Measurements from ENCODE around the gene CGNL1. TPM values are rescaled to one million over a fixed set of nuclear protein-coding genes. Genes with fewer than 3 reads are reported as not detected.

Gene CGNL1
- total RNA-seq, 1 donor from 2014 or later = 11.0 TPM

DNA sequence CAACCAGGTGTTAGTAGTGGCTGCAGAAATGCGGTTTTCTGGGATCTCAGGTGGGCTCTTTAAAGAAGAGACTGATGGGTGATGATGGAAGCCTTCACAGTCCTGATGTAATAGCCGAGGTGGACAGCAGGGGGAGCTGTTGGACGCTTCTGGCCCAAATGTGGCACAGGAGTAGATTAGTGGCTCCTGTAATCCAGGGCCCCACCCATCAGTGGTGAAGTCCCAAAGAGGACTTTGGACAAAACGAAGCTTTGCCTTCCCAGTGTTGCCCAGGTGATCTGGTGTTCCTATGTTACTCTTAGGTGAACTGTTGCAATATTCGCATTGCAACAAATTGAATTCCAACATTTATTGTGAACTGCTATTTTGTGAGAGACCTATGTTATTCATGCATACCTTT, 183.6 kb downstream of the CGNL1 start:
- H3K4me3 Mint-ChIP-seq (ENCODE audit: unreplicated experiment) = no peak overlapping the region

DNA sequence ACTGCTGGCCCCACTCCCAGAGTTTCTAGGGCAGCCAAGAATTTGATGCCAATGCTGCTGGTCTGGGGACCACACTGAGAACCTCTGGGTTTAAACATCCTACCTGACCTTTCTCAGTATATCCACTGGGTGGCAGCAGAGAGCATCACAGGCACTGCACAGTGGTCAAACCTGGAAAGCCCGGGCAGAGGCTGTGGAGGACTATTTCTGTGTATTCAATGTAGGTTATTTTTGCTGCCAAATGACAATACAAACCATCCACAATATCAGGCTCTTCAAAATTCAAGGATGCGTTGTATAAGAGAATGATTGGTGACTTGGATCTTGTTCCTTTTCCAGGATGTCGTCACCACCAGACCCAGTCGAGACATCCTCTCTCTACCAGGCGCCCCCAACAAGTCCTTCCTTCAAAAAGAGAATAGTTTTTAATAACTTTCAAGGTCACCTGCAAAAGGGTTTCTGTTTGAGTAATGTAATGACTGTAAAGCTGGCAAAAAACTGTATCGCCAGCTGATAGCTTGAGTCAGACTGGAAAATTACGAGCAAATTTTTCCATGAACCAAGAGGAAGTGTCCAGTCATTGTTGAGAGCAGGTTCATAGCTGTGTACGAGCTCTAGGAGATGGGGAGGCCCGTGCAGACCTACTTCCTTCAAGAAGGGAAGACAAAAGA, 184.9 kb downstream of the CGNL1 start:
- no peaks in the 10 kb centered on the region for H3K27me3 Mint-ChIP-seq (ENCODE audit: low read depth, unreplicated experiment)
- Histone ChIP-seq H3K9ac (ENCODE audit: low read length) (no peak overlapping the region), H3K36me3 (ENCODE audit: insufficient read depth, low read length) (no peaks in the 10 kb centered on the region), H3K9me3 (ENCODE audit: insufficient read depth, low read depth, low read length) (no peaks in the 10 kb centered on the region), H3K4me1 (ENCODE audit: insufficient read depth, low read length) (no peaks in the 10 kb centered on the region), H3K4me3 (ENCODE audit: insufficient read depth, low read depth, low read length) (no peak overlapping the region), H3K4me2 (ENCODE audit: low read length) (peak overlapping the region; percentile 24), H3K27ac (ENCODE audit: low read depth, low read length) (no peak overlapping the region), H4K20me1 (ENCODE audit: insufficient read depth, low read length) (no peaks in the 10 kb centered on the region), H3K27me3 (ENCODE audit: insufficient read depth, low read length) (no peaks in the 10 kb centered on the region), H2AFZ (ENCODE audit: low read depth, low read length) (no peak overlapping the region), H3K79me2 (ENCODE audit: insufficient read depth, low read length) (no peaks in the 10 kb centered on the region)
- H3K27ac Mint-ChIP-seq (ENCODE audit: unreplicated experiment) = peak overlapping the region; percentile 78
- DNase-seq (ENCODE audit: low read depth) (peak; percentile 53), FAIRE-seq (peak; percentile 29)
- no peak for TF ChIP-seq EZH2 (IDR thresholded peaks at IDR 0.05; ENCODE audit: insufficient read depth, low read length)
- TF ChIP-seq, protein P1, sequence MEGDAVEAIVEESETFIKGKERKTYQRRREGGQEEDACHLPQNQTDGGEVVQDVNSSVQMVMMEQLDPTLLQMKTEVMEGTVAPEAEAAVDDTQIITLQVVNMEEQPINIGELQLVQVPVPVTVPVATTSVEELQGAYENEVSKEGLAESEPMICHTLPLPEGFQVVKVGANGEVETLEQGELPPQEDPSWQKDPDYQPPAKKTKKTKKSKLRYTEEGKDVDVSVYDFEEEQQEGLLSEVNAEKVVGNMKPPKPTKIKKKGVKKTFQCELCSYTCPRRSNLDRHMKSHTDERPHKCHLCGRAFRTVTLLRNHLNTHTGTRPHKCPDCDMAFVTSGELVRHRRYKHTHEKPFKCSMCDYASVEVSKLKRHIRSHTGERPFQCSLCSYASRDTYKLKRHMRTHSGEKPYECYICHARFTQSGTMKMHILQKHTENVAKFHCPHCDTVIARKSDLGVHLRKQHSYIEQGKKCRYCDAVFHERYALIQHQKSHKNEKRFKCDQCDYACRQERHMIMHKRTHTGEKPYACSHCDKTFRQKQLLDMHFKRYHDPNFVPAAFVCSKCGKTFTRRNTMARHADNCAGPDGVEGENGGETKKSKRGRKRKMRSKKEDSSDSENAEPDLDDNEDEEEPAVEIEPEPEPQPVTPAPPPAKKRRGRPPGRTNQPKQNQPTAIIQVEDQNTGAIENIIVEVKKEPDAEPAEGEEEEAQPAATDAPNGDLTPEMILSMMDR (IDR thresholded peaks at IDR 0.05; ENCODE audit: insufficient read depth, low read depth, low read length) = peak; percentile 95
- H3K4me1 Mint-ChIP-seq (ENCODE audit: low read depth, unreplicated experiment) = no peaks in the 10 kb centered on the region
- peaks cover 4% of the 10 kb centered on the region for H3K9me3 Mint-ChIP-seq (ENCODE audit: unreplicated experiment)
- no peaks in the 10 kb centered on the region for H3K36me3 Mint-ChIP-seq (ENCODE audit: low read depth, unreplicated experiment)
- no peak overlapping the region for H3K4me3 Mint-ChIP-seq (ENCODE audit: unreplicated experiment)

More for the DNA sequence above, 183.6 kb downstream of the CGNL1 start:
- Histone ChIP-seq H3K27ac (ENCODE audit: low read depth, low read length) (no peak overlapping the region), H3K9ac (ENCODE audit: low read length) (no peak overlapping the region), H3K27me3 (ENCODE audit: insufficient read depth, low read length) (no peaks in the 10 kb centered on the region), H3K36me3 (ENCODE audit: insufficient read depth, low read length) (no peaks in the 10 kb centered on the region), H3K4me2 (ENCODE audit: low read length) (no peak overlapping the region), H3K9me3 (ENCODE audit: insufficient read depth, low read depth, low read length) (no peaks in the 10 kb centered on the region), H4K20me1 (ENCODE audit: insufficient read depth, low read length) (no peaks in the 10 kb centered on the region), H3K79me2 (ENCODE audit: insufficient read depth, low read length) (no peaks in the 10 kb centered on the region), H3K4me3 (ENCODE audit: insufficient read depth, low read depth, low read length) (no peak overlapping the region), H3K4me1 (ENCODE audit: insufficient read depth, low read length) (peaks cover 4% of the 10 kb centered on the region), H2AFZ (ENCODE audit: low read depth, low read length) (no peak overlapping the region)
- no peaks in the 10 kb centered on the region for H3K27me3 Mint-ChIP-seq (ENCODE audit: low read depth, unreplicated experiment)
- no peak for TF ChIP-seq EZH2 (IDR thresholded peaks at IDR 0.05; ENCODE audit: insufficient read depth, low read length)
- TF ChIP-seq, protein P1 (IDR thresholded peaks at IDR 0.05; ENCODE audit: insufficient read depth, low read depth, low read length) = peak; percentile 84
- H3K4me1 Mint-ChIP-seq (ENCODE audit: low read depth, unreplicated experiment) = peaks cover 9% of the 10 kb centered on the region
- H3K27ac Mint-ChIP-seq (ENCODE audit: unreplicated experiment) = no peak overlapping the region
- no peaks in the 10 kb centered on the region for H3K36me3 Mint-ChIP-seq (ENCODE audit: low read depth, unreplicated experiment)
- DNase-seq (ENCODE audit: low read depth) (no peak), FAIRE-seq (no peak)
- H3K9me3 Mint-ChIP-seq (ENCODE audit: unreplicated experiment) = peaks cover 4% of the 10 kb centered on the region

DNA sequence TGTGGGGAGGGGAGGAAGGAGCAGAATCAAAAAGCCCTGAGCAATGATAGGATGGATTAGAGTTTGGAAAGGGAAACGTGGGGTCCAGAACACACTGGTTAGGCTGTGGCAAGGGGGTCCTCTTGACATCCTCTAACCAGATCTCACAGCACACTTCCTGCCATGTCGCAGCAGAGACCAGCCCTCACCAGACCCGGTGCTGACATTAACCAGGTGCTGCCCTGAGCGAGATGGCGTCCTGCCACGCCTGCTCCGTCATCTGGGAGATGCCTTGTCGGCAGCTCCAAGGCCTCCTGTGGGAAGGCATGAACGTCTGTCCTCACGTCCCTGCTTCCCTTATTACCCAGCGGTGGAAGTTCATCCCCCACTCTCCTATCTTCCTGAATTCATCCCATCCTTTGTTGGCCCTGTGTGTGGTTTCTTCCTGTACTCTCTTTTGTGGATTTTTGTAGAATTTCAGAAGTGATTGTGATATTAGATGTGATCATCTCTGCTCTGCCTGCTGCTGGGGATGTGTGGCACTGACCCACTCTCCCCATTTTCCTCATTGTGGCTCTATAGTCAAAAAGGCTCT, 186.0 kb downstream of the CGNL1 start:
- Histone ChIP-seq H3K9ac (ENCODE audit: low read length) (no peak overlapping the region), H3K36me3 (ENCODE audit: insufficient read depth, low read length) (no peaks in the 10 kb centered on the region), H3K27me3 (ENCODE audit: insufficient read depth, low read length) (no peaks in the 10 kb centered on the region), H3K27ac (ENCODE audit: low read depth, low read length) (no peak overlapping the region), H3K4me1 (ENCODE audit: insufficient read depth, low read length) (no peaks in the 10 kb centered on the region), H3K4me2 (ENCODE audit: low read length) (no peak overlapping the region), H3K79me2 (ENCODE audit: insufficient read depth, low read length) (no peaks in the 10 kb centered on the region), H4K20me1 (ENCODE audit: insufficient read depth, low read length) (no peaks in the 10 kb centered on the region), H3K4me3 (ENCODE audit: insufficient read depth, low read depth, low read length) (no peak overlapping the region), H2AFZ (ENCODE audit: low read depth, low read length) (no peak overlapping the region), H3K9me3 (ENCODE audit: insufficient read depth, low read depth, low read length) (no peaks in the 10 kb centered on the region)
- no peak for TF ChIP-seq EZH2 (IDR thresholded peaks at IDR 0.05; ENCODE audit: insufficient read depth, low read length)
- TF ChIP-seq, protein P1 (IDR thresholded peaks at IDR 0.05; ENCODE audit: insufficient read depth, low read depth, low read length) = no peak
- Mint-ChIP-seq H3K27me3 (ENCODE audit: low read depth, unreplicated experiment) (no peaks in the 10 kb centered on the region), H3K36me3 (ENCODE audit: low read depth, unreplicated experiment) (no peaks in the 10 kb centered on the region), H3K27ac (ENCODE audit: unreplicated experiment) (no peak overlapping the region), H3K9me3 (ENCODE audit: unreplicated experiment) (peaks cover 4% of the 10 kb centered on the region), H3K4me3 (ENCODE audit: unreplicated experiment) (no peak overlapping the region), H3K4me1 (ENCODE audit: low read depth, unreplicated experiment) (no peaks in the 10 kb centered on the region)
- FAIRE-seq (no peak), DNase-seq (ENCODE audit: low read depth) (no peak)

Measured in astrocyte (in vitro differentiated cells and primary cell).